Measurements from ENCODE around the gene LRRTM1.

DNA sequence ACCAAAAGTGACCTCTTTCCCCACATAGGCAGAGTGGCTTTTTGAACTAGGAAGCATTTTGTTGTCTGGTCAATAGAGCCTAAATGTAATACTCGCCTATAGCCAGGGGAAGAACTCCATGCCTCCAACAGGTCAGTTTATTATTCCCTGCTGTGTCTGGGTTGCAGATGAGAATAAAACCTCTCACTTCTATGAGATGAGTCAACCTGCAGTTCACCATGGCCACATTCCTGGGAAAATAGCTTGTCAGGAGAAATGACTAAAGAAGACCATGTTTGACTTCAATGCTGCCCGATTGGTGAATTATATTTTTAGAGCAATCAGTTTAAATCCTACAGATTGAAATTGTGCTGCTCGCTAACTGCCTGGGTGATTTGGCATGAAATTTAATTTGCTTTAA is 46.7 kb upstream of the LRRTM1 start:
- TF ChIP-seq, protein P1, sequence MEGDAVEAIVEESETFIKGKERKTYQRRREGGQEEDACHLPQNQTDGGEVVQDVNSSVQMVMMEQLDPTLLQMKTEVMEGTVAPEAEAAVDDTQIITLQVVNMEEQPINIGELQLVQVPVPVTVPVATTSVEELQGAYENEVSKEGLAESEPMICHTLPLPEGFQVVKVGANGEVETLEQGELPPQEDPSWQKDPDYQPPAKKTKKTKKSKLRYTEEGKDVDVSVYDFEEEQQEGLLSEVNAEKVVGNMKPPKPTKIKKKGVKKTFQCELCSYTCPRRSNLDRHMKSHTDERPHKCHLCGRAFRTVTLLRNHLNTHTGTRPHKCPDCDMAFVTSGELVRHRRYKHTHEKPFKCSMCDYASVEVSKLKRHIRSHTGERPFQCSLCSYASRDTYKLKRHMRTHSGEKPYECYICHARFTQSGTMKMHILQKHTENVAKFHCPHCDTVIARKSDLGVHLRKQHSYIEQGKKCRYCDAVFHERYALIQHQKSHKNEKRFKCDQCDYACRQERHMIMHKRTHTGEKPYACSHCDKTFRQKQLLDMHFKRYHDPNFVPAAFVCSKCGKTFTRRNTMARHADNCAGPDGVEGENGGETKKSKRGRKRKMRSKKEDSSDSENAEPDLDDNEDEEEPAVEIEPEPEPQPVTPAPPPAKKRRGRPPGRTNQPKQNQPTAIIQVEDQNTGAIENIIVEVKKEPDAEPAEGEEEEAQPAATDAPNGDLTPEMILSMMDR (conservative IDR thresholded peaks at IDR 0.05) = no peak
- no peak for TF ChIP-seq EZH2 (IDR thresholded peaks at IDR 0.05; ENCODE audit: low read depth)

Data from PC-9 (cell line).